Measurements from ENCODE around the gene ATP2B1.

The ATP2B1 gene

GRCh38 chr12:89597210-89597609 lies 111.4 kb downstream of the ATP2B1 start:
- H3K9me3 Mint-ChIP-seq: no peaks in the 10 kb centered on the region
- DNase-seq (ENCODE audit: low spot score in 2 of 2): no peak
- H3K4me1 Mint-ChIP-seq: peaks cover 5% of the 10 kb centered on the region
- H3K27ac Mint-ChIP-seq: peak overlapping the region; percentile 45
- H3K4me3 Mint-ChIP-seq: no peak overlapping the region
- H3K36me3 Mint-ChIP-seq: peaks cover 31% of the 10 kb centered on the region
- no peak for ATAC-seq (ENCODE audit: low read depth)
- no peaks in the 10 kb centered on the region for H3K27me3 Mint-ChIP-seq

- no peak overlapping the region for H3K27ac Mint-ChIP-seq
- H3K36me3 Mint-ChIP-seq: peaks cover 35% of the 10 kb centered on the region
- ATAC-seq (ENCODE audit: low read depth) (no peak), DNase-seq (ENCODE audit: low spot score in 2 of 2) (no peak)
- no peaks in the 10 kb centered on the region for H3K27me3 Mint-ChIP-seq
- no peak overlapping the region for H3K4me3 Mint-ChIP-seq
- peaks cover 8% of the 10 kb centered on the region for H3K4me1 Mint-ChIP-seq
- no peaks in the 10 kb centered on the region for H3K9me3 Mint-ChIP-seq
These were observed 114.8 kb downstream of the ATP2B1 start for GRCh38 chr12:89593873-89594272.

- DNase-seq (ENCODE audit: low spot score in 2 of 2): no peak
- H3K4me1 Mint-ChIP-seq: peaks cover 5% of the 10 kb centered on the region
- no peak overlapping the region for H3K27ac Mint-ChIP-seq
- no peak overlapping the region for H3K4me3 Mint-ChIP-seq
- H3K36me3 Mint-ChIP-seq: peaks cover 31% of the 10 kb centered on the region
- H3K9me3 Mint-ChIP-seq: no peaks in the 10 kb centered on the region
- H3K27me3 Mint-ChIP-seq: no peaks in the 10 kb centered on the region
- ATAC-seq (ENCODE audit: low read depth): no peak
These were observed 115.4 kb downstream of the ATP2B1 start for GRCh38 chr12:89593233-89593632.

GRCh38 chr12:89589753-89590152 lies 118.9 kb downstream of the ATP2B1 start:
- no peak overlapping the region for H3K4me3 Mint-ChIP-seq

DNA sequence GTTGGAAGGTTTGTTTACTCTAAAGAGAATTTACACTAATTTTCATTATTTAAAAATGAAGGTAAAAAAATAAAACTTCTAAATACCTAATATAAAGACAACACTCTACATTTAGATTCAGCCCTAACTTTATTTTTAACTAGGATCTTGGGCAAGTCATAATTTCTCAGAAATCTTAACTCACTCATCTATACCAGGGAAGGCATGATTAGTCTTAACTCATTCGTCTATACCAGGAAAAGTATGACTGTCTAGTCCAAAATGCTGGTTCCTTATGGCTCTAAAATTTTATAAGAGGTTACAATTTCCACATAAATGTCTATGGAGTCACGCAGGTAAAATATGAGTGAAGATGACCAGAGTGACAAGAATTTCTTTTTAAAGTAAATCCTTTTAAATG lies 130.1 kb downstream of the ATP2B1 start:
- Mint-ChIP-seq H3K4me3 (no peak overlapping the region), H3K27me3 (no peaks in the 10 kb centered on the region), H3K9me3 (no peaks in the 10 kb centered on the region), H3K27ac (no peak overlapping the region), H3K4me1 (peaks cover 13% of the 10 kb centered on the region), H3K36me3 (peaks cover 2% of the 10 kb centered on the region)
- ATAC-seq (ENCODE audit: low read depth) (no peak), DNase-seq (ENCODE audit: low spot score in 2 of 2) (no peak)

More at GRCh38 chr12:89589753-89590152, 118.9 kb downstream of the ATP2B1 start:
- no peaks in the 10 kb centered on the region for H3K27me3 Mint-ChIP-seq
- H3K36me3 Mint-ChIP-seq: peaks cover 30% of the 10 kb centered on the region
- peaks cover 8% of the 10 kb centered on the region for H3K4me1 Mint-ChIP-seq
- no peak for ATAC-seq (ENCODE audit: low read depth)
- no peak for DNase-seq (ENCODE audit: low spot score in 2 of 2)
- H3K27ac Mint-ChIP-seq: no peak overlapping the region
- no peaks in the 10 kb centered on the region for H3K9me3 Mint-ChIP-seq

- Mint-ChIP-seq H3K9me3 (no peaks in the 10 kb centered on the region), H3K27me3 (no peaks in the 10 kb centered on the region), H3K4me3 (no peak overlapping the region), H3K36me3 (peaks cover 2% of the 10 kb centered on the region), H3K27ac (peak overlapping the region; percentile 61), H3K4me1 (peaks cover 13% of the 10 kb centered on the region)
- DNase-seq (ENCODE audit: low spot score in 2 of 2): no peak
- ATAC-seq (ENCODE audit: low read depth): peak; percentile 50
These were observed 131.9 kb downstream of the ATP2B1 start for GRCh38 chr12:89576572-89577220.

DNA sequence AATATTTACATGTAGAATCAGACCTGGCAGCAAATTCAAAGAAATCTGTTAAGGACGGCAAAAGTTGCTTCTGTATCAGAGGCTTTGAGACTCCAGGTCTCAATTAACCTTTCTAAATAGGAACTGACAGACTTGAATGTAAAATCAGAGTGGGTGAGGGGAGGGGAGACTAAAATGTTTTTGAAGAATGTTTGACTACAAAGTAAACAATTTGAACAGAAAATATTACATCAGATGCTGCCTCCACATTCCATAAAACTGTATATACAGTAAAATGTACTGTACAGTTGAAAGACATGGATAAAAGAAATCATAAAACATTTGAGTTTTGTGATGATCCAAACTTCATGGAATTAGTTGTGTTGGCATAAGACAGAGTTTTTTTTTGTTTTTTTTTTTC lies 133.3 kb downstream of the ATP2B1 start:
- DNase-seq (ENCODE audit: low spot score in 2 of 2): no peak
- Mint-ChIP-seq H3K9me3 (no peaks in the 10 kb centered on the region), H3K27me3 (no peaks in the 10 kb centered on the region), H3K27ac (no peak overlapping the region), H3K36me3 (peaks cover 2% of the 10 kb centered on the region), H3K4me1 (peaks cover 13% of the 10 kb centered on the region), H3K4me3 (no peak overlapping the region)
- ATAC-seq (ENCODE audit: low read depth): no peak

DNA sequence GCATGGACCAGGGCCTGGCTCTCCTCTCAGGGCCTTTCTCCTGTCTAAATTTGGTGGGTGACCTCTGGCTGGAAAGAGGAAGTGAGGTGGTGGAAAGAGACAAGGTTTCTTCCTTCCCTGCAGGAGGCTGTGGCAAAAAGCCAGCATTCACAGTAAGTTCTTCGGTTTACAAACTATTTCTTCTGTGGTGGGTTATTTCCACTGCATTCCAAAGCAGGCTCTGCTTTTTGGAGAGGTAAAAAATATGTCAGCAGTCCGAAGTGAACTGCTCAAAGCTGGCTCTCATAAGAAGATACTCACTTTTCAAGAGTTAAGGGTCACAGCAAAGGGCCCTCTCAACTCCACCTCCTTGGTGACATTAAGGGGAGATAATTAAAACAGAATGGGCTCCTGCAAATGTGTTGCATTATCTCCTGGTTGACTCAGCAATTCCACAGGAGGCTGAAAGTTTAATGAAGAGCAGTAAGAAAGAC lies 133.9 kb downstream of the ATP2B1 start:
- ATAC-seq (ENCODE audit: low read depth) (no peak), DNase-seq (ENCODE audit: low spot score in 2 of 2) (no peak)
- peaks cover 13% of the 10 kb centered on the region for H3K4me1 Mint-ChIP-seq
- no peak overlapping the region for H3K27ac Mint-ChIP-seq
- no peaks in the 10 kb centered on the region for H3K27me3 Mint-ChIP-seq
- H3K4me3 Mint-ChIP-seq: no peak overlapping the region
- H3K36me3 Mint-ChIP-seq: peaks cover 2% of the 10 kb centered on the region
- no peaks in the 10 kb centered on the region for H3K9me3 Mint-ChIP-seq

GRCh38 chr12:89573051-89573810 lies 135.4 kb downstream of the ATP2B1 start:
- ATAC-seq (ENCODE audit: low read depth) (no peak), DNase-seq (ENCODE audit: low spot score in 2 of 2) (no peak)
- Mint-ChIP-seq H3K4me1 (peaks cover 13% of the 10 kb centered on the region), H3K9me3 (no peaks in the 10 kb centered on the region), H3K36me3 (peaks cover 2% of the 10 kb centered on the region), H3K4me3 (no peak overlapping the region), H3K27ac (no peak overlapping the region), H3K27me3 (no peaks in the 10 kb centered on the region)

DNA sequence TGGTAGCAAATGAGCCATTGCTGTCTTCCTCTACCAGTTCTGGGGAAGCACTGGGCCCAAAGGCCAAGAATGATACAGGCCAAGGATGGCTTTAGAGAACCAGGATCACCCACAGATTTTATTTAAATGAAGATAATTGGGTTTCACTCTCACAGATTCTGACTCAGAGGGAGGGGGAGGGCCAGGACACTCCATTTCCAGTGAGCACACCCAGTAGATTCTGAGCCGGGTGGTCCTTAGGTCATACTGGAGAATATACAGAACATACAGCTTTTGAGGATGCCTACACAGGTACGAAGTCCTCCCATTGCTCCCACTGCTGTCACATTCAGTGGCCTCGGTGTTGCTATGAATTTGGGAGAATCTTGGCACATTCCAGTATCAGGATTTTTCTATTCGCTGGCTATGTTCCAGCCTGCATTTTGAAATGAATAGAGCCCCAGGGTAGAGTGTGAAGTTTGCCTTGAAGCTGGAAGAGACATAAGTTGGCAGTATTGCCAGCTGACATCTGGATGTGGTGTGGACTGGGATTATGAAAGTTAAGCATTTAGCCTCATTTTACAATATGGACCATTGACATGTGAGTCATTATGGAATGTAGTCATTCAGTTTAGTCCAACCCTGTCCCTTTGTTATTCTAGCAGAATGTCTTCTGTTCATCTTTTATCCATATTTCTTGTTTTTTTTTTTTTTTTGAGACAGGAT lies 137.0 kb downstream of the ATP2B1 start:
- no peaks in the 10 kb centered on the region for H3K27me3 Mint-ChIP-seq
- ATAC-seq (ENCODE audit: low read depth): no peak
- H3K27ac Mint-ChIP-seq: no peak overlapping the region
- H3K4me3 Mint-ChIP-seq: no peak overlapping the region
- peaks cover 2% of the 10 kb centered on the region for H3K36me3 Mint-ChIP-seq
- no peak for DNase-seq (ENCODE audit: low spot score in 2 of 2)
- H3K4me1 Mint-ChIP-seq: peaks cover 9% of the 10 kb centered on the region
- no peaks in the 10 kb centered on the region for H3K9me3 Mint-ChIP-seq

GRCh38 chr12:89568484-89568883 lies 140.2 kb downstream of the ATP2B1 start:
- Mint-ChIP-seq H3K27me3 (no peaks in the 10 kb centered on the region), H3K9me3 (no peaks in the 10 kb centered on the region), H3K4me1 (no peaks in the 10 kb centered on the region), H3K27ac (no peak overlapping the region), H3K4me3 (no peak overlapping the region), H3K36me3 (peaks cover 2% of the 10 kb centered on the region)
- no peak for DNase-seq (ENCODE audit: low spot score in 2 of 2)
- no peak for ATAC-seq (ENCODE audit: low read depth)

- no peak overlapping the region for H3K27ac Mint-ChIP-seq
- H3K4me1 Mint-ChIP-seq: no peaks in the 10 kb centered on the region
- H3K36me3 Mint-ChIP-seq: peaks cover 5% of the 10 kb centered on the region
- DNase-seq (ENCODE audit: low spot score in 2 of 2): no peak
- ATAC-seq (ENCODE audit: low read depth): no peak
- no peak overlapping the region for H3K4me3 Mint-ChIP-seq
- peaks cover 2% of the 10 kb centered on the region for H3K27me3 Mint-ChIP-seq
- no peaks in the 10 kb centered on the region for H3K9me3 Mint-ChIP-seq
These were observed 140.9 kb downstream of the ATP2B1 start for GRCh38 chr12:89567691-89568239.

- Mint-ChIP-seq H3K4me3 (no peak overlapping the region), H3K9me3 (no peaks in the 10 kb centered on the region), H3K4me1 (no peaks in the 10 kb centered on the region), H3K27me3 (peaks cover 3% of the 10 kb centered on the region), H3K36me3 (peaks cover 6% of the 10 kb centered on the region), H3K27ac (no peak overlapping the region)
- ATAC-seq (ENCODE audit: low read depth) (no peak), DNase-seq (ENCODE audit: low spot score in 2 of 2) (no peak)
These were observed 142.0 kb downstream of the ATP2B1 start for GRCh38 chr12:89566615-89567014.

GRCh38 chr12:89565002-89565401 lies 143.6 kb downstream of the ATP2B1 start:
- ATAC-seq (ENCODE audit: low read depth) (no peak), DNase-seq (ENCODE audit: low spot score in 2 of 2) (no peak)
- no peaks in the 10 kb centered on the region for H3K4me1 Mint-ChIP-seq
- no peak overlapping the region for H3K4me3 Mint-ChIP-seq
- no peak overlapping the region for H3K27ac Mint-ChIP-seq
- peaks cover 3% of the 10 kb centered on the region for H3K27me3 Mint-ChIP-seq
- H3K36me3 Mint-ChIP-seq: peaks cover 6% of the 10 kb centered on the region
- H3K9me3 Mint-ChIP-seq: no peaks in the 10 kb centered on the region

All from memory B cell (primary cell).